ENCODE results near the gene ZNF132.
"Not testable (repeated sequence)": the region's sequence is repeated elsewhere in the genome, so short reads cannot be mapped to it uniquely, and the experiment has no call there.

Gene ZNF132

GRCh38 chr19:58406818-58407657 is 32.9 kb downstream of the ZNF132 start:
- DNase-seq: no peak

GRCh38 chr19:58403920-58404478 is 36.0 kb downstream of the ZNF132 start:
- DNase-seq: not testable (repeated sequence)

- DNase-seq: no peak
Measured at GRCh38 chr19:58401840-58402421, 38.0 kb downstream of the ZNF132 start.

DNA sequence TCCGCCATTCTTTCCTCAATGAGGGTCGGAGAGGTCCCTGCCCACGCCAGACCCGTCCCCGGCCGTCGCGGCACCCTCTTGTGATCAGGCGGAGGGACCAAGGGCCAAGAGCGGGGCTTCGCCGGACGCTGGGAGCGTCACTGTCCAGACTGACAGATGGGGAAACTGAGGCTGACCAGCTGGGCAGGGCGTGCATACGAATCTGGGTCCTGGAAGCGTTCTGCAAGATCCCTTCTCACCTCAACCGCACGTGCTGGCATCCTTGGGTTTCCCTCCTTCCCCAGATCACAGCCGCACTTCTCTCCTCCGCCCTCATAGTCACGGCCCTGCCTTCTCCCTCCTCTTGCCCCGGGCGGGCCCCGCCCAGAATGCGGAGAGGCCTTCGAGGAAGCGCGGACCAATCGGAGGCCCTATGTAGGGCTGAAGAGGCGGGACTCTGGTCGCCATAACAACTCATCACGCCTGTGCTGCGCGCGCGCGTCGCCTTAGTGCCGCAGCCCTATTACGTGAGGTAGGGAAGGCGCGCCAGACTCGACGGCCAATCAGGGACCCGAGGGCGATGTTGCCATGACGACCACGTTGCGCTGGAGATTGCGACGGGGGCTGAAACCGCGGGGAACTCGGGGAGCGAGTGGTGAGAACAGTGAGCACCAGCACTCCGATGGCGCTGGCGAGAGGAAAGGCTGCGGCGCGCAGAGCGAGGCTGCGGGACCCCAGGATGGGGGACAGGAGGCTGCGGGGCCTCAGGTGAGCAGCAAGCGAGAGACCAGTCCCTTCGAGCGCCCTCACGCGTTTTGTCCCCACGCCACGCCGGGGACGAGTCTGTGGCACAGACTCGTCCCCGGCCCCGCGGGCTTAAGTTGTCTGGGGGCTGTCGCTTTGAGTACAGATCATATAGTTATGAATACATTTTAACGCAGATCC is 38.8 kb downstream of the ZNF132 start:
- DNase-seq: peak; percentile 100

GRCh38 chr19:58400316-58400915 is 39.5 kb downstream of the ZNF132 start:
- no peak for DNase-seq

- no peak for DNase-seq
Measured at GRCh38 chr19:58399903-58400302, 40.0 kb downstream of the ZNF132 start.

DNA sequence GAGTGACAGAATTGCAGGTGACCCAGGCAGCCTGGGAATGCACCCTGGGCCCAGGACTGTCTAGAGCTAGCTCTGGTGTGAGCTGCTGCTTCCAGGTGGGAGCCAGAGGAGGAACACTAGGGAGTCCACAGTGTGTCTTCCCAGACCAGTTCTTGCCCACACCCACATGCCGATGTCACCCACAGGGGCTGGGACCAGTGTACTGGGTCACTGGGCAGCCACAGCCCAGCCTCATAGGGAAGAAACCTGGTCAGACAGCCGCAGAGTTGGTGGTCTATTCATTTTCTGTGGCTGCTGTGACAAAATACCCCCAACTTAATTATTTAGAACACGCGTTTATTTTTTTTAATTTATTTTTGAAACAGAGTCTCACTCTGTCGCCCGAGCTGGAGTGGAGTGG is 41.4 kb downstream of the ZNF132 start:
- no peak for DNase-seq

- no peak for DNase-seq
Measured at GRCh38 chr19:58398087-58398486, 41.9 kb downstream of the ZNF132 start.

DNA sequence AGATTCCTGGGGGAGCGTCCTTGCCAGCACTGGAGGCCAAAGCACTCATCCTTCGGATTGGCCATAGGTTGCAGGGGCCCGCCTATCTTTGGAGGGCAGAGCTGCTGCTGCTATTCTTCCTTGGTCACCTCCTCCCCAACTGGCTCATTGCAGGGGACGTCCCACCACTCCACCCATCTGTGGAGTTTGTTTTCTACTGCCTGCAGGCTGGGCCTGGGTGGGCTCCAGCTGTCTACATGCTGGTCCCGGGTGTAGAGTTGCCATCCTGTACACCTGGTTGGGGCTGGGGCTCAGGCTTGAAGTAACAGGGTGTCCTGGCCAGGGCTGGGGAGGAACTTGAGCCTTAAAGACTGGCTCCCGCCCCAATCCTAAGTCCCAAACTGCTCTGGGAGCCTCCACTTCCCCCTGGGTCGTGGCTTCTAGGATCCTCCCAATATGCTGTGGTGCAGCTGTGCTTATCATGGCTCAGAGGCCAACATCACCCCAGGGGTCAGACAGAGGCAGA is 42.4 kb downstream of the ZNF132 start:
- no peak for DNase-seq

DNA sequence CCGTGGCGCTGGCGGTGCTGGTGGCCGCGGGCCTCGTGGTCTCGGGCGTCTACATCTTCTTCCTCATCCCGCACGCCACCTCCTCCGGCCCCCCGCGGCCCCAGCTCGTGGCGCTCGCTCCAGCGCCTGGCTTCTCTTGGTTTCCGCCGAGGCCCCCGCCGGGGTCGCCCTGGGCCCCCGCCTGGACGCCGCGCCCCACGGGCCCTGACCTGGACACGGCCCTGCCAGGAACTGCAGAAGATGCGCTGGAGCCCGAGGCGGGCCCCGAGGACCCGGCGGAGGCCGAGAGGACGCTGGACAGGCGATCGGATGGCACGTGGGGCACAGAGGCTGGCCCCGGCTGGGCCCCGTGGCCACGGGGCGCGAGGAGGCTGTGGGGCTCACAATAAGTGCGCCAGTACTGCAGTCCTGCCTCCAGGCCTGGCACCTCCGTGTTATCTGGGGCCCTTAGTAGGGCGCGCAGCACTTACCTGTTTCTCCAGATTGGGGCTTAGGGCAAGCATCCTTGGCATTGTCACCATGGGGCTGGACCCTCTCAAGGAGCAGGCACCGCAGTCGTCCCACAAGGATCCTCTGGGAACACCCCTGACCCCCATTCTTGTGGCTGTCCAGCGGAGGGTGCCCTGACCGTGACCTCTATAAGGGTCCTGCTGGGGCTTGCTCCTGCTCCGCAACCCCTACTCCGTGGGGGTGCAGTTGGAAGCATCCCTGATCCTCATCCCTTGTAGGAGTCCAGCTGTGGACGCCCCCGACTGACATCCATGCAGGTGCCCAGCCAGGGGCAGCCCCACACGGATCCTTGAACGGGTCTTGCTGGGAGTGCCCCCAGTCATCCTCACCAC is 43.0 kb downstream of the ZNF132 start:
- no peak for DNase-seq

- DNase-seq: no peak
Measured at GRCh38 chr19:58395979-58396627, 43.9 kb downstream of the ZNF132 start.

DNA sequence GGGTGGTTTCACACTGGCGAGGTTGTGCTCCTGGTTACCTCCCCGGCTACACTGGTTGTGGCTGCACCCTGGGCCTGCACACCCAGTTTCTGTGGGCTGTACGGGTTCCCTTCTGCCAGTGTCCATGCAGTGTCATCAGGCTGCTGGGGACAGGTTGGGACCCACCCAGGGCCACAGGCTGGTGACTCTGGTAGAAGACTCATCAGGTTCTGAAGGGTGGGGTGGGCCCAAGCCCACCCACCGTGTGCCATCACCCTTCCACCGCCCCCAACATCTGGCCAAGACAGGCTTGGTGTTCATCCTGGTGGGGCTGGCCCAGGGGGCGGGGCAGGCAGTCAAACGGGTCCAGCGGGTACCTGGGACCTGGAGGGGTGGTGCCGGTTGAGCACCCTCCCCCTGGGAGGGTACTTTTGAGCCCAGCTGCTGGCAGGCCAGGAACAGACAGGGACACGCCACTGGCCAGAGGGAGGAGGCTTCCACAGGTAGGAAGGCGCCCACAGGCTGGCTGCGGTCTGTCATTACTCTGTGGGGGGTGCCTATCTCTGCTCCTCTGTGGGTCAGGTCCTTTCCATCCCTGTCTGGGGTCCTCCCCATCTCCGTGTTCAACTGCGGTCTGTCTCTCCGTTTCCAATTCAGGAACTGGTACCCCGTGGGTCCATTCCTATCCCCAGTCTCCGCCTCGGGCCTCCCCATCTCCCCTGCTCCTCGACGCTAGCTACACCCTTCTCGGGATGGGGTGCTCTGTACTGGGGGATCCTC is 44.6 kb downstream of the ZNF132 start, which contains the start of gene RNF225:
TSS of gene RNF225 (plus strand) at position 437 of the 759 bp plus-strand sequence. CDS start 434 bp downstream, outside the sequence.
- no peak for DNase-seq

- DNase-seq: no peak
Measured at GRCh38 chr19:58394821-58395219, 45.1 kb downstream of the ZNF132 start.

DNA sequence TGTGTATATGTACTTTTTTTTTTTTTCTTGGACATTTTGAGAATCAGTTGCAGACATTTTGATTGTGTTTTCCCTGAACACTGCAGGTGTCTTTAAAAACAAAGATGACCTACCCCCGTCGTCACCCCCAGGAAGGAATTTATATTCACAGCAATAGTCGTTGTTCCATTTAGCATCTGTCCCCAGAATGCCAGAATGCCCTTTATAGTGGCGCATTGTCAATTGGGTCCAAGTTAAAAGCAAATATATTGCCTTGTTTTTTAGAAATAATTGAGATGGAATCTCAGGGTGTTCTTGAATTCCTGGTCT is 46.3 kb downstream of the ZNF132 start:
- no peak for DNase-seq

- DNase-seq: no peak
Measured at GRCh38 chr19:58392945-58393724, 46.8 kb downstream of the ZNF132 start.

GRCh38 chr19:58388175-58388526 is 51.8 kb downstream of the ZNF132 start:
- no peak for DNase-seq

DNA sequence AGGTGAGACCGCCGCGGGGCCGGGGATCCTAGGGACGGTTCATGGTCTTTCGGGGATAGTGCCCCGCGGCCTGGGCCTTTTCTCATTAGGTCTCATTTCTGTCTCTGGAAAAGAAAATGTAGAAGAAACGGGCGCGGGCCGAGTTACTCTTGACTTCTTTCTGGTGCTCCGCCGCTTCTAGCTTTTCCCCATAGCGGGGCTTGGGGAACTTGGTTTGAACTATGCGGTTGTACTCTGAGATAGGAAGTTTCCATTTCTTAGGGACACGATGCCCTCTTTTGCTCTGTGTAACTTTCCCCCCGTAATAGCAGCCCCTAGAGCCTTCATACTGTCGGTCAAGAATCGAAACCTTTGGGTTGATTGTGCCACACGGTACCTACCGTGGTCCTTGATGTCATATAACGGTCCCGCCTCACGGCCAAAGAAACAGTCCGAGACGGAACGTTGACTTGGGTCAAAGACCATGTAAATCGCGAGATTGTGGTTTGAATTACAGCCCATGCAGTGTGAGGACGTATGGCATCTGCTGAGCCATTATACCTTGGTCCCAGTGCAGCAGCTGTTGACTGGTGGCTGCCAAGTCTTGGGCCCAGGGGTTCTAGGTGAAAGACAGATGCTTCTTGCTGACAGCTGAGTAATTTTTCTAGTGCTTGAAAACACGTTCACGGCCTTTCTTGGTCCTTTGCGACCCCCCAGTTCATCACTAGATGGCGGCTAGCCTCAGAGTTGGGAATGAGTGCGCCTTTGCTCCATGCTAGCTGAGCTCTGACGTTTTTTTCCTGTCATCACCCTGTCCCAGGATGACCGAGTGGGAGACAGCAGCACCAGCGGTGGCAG is 52.4 kb downstream of the ZNF132 start:
- DNase-seq: no peak

DNA sequence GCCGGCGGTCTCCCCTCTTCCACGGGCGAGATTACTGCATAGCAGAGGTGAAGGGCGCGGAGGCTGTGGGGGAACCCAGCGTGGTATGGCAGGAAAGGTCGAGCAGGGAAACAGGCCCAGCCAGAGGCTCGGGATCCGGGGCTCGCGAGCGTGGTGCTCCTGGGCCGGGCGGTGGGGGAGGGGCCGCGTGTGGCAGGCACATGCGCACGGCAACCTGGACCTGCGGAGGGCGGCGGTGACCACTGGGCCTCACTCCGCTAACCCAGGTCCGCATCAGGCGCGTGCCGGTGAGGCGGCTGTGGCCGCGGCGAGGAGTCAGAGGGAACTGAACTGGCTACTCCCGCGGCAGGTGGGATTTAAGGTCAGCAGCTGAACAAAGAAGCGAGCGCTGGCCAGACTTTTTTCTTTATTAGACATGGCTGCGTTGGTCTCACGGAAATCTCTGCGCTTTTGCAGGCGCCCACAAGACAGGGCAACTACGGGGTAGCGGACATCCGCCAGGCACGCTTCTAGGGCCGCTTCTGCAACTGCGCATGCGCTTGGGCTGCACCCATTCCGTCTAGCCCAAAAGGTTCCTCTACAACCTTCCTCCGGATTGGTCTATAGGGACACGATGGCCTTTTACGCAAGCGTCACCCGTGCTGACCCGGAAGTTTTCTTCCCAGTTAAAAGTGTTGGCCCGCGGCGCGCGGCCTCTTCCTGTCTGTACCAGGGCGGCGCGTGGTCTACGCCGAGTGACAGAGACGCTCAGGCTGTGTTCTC is 53.2 kb downstream of the ZNF132 start, which contains the start of gene RPS5:
TSS of gene RPS5 (plus strand) at position 694 of the 762 bp plus-strand sequence. CDS start 869 bp downstream, outside the sequence.
- DNase-seq: peak; percentile 99

Measured in CD4-positive, alpha-beta T cell treated with Interleukin-17A for 1 hour (primary cell).